ENCODE measurements around the gene WDPCP. TPM values are rescaled to one million over a fixed set of nuclear protein-coding genes. Genes with fewer than 3 reads are reported as not detected.
"Not testable (repeated sequence)": the region's sequence is repeated elsewhere in the genome, so short reads cannot be mapped to it uniquely, and the experiment has no call there.

Gene WDPCP
- total RNA-seq, 1 donor from 2014 or later, result 12.4 TPM

DNA sequence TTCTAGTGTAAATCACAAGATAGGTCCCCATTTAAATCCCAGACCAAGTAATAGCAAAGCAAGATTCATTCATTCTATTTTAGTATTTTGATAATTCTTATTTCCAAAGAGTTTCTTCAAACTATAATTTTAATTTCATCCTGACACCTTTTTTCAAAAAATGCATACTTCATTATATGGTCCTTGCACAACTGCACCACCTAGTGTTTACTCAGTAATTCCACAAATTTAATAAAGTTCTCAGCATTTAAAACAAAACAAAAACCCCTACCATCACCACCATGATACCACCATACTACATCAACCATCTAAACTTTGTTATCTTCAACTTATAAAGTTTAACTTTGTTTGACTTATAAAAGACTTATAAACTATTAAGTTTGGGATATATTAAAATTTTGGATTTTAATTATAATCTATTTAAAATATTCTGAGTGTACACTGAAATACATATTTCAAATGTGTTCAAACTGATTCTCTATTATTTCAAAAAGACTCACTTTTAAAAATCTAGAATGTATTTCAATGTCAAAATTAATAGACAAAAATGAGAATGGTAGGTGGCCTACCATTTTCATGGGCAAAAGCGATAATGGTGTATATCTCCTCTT is 44.2 kb downstream of the WDPCP start:
- DNase-seq (ENCODE audit: low read depth), result peak; percentile 32

DNA sequence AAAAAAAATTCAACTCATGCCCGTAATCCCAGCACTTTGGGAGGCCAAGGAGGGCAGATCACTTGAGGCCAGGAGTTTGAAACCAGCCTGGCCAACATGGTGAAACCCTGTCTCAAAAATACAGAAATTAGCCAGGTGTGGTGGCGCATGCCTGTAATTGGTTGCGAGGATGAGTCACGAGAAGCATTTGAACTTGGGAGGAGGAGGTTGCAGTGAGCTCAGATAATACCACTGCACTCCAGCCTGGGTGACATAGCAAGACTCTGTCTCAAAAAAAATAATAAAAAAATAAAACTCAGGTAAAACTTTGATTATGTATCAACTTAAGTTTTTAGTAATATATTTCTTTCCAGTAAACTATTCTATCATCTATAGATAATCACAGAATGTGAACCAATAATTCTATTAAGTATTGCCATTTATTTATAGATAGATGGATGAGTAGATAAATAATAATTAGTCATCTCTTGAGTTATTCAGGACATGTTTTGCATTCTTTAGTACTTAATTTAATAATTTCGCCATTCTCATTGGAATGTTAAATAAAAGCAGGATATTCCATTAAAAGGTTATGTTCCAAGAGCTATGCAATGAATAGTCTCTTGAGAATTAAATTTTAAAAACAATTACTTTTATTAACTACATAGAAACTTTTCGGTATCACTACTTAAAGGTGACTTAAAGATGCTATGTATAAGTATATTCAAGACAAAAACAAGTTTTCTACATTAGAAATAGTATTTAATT is 48.7 kb downstream of the WDPCP start:
- DNase-seq (ENCODE audit: low read depth), result no peak

DNA sequence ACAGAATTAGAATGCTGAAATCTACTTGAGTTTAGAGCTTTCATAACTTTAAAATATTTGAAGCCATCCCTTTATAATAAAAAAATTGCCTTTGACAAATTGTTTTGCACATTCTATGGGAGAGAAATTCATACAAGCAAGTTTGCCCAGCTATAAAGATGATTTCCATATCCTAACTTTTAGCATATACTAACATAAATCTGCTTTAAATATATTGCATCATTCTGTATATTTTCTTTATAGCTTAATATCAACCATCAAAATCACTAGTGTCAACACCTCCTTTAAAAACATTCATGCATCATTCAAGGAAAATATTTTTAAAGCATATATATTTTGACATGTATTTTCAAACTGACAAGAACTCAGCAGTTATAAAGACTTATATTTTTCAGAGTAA is 49.9 kb downstream of the WDPCP start:
- no peak for DNase-seq (ENCODE audit: low read depth)

DNA sequence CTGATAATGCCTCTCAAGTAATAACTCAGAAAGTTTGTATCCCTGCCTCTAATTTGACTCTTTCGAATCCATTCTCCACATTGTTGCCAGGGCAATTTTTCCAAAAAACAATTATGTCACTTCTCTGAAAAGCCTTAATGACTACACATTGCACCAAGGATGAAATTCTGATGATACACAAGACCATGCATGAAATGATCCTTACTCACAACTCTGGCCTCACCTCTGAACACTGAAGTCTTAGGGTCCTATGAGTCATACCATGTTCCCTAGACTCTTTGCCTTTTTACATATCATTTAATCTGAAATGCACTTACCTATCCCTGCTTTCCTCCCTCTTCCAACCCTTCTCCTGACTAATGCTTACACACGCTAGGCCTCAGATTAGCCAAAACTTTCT is 51.0 kb downstream of the WDPCP start:
- DNase-seq (ENCODE audit: low read depth), result peak; percentile 75

DNA sequence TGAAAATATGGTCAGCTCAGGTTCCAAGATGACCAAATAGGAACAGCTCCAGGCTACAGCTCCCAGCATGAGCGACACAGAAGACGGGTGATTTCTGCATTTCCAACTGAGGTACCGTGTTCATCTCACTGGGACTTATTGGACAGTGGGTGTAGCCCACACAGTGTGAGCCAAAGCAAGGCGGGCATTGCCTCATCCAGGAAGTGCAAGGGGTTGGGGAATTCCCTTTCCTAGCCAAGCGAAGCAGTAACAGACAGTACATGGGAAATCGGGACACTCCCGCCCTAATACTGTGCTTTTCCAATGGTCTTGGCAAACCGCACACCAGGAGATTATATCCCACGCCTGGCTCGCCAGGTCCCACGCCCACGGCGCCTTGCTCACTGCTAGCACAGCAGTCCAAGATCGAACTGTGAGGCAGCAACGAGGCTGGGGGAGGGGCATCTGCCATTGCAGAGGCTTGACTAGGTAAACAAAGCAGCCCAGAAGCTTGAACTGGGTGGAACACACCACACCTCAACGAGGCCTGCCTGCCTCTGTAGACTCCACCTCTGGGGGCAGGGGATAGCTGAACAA is 57.5 kb downstream of the WDPCP start:
- no peak for DNase-seq (ENCODE audit: low read depth)

DNA sequence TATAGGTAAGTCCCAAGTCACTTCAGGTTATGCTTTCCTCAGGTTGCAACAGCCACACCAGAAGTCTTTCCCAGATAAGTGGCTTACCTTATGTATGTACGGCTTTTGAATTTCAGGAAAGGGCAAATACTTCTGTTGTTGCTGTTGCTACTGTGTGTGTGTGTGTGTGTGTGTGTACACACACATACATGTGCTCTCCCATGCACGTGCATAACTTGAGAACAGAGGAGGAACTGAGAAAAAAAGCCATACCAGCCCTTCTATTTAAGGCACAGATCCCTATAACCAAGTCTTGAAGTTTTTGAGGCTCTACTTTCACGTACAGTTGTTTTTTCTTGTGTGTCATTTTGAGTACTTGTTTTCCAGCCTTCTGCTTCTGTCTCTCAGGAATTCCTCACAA is 62.4 kb downstream of the WDPCP start:
- no peak for DNase-seq (ENCODE audit: low read depth)

DNA sequence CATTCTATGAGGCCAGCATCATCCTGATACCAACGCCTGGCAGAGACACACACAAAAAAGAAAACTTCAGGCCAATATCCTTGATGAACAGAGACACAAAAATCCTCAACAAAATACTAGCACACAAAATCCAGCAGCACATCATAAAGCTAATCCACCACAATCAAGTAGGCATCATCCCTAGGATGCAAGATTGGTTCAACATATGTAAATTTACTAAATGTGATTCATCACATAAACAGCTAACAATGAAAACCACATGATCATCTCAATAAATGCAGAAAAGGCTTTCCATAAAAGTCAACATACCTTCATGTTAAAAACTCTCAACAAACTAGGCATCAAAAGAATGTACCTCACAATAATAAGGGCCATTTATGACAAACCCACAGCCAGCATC is 65.3 kb downstream of the WDPCP start:
- peak; percentile 6 for DNase-seq (ENCODE audit: low read depth)

DNA sequence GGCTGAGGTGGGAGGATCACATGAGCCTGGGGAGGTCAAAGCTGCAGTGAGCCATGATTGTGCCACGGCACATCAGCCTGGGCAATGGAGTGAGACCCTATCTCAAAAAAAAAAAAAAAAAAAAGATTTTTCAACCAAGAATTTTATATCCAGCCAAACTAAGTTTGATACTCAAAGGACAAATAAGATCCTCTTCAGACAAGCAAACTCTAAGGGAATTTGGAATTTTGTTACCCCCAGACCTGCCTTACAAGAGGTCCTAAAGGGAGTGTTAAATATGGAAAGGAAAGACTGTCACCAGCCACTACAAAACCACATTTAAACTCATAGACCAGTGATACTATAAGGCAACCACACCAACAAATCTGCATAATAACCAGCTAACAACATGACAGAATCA is 67.5 kb downstream of the WDPCP start:
- DNase-seq (ENCODE audit: low read depth), result no peak

DNA sequence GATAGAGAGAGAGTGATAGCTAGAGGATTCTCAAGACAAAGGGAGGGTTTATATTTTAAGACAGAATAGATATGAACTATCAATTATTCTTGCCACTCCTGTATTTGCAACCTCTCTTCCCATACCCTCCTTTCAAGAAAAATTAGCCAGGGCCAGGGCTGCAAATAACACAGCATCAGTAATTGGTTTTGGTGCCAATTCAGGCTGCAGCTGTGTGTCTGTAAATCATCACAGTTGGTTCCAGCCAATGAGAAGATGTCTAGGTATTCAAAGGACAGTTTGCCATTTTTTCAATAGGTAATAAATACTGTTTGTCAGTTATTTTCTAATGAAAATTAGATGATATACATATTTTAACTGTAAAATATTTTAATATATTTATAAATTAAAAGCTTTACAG is 73.5 kb downstream of the WDPCP start:
- no peak for DNase-seq (ENCODE audit: low read depth)

DNA sequence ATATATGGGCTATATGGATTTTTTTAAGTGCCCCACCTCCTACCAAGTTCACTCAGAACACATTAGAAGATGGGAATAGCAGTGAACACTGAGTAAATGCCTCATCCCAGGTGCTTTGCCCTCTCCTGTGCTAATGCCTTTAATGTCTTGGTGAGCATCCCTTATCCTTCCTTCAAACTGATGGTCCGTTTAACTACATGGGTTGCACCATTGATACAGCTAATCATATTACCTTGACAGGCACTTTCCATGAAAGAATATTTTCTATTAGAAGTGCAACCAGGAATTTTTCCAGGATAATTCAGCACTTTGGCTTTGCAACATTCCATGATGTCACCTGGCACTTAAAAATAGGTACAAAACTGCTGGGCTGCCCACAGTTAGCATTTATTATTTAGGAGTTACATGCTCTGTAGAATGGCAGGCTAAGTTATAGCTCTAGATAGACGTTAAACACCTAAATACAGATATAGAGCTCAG is 74.0 kb downstream of the WDPCP start:
- no peak for DNase-seq (ENCODE audit: low read depth)

DNA sequence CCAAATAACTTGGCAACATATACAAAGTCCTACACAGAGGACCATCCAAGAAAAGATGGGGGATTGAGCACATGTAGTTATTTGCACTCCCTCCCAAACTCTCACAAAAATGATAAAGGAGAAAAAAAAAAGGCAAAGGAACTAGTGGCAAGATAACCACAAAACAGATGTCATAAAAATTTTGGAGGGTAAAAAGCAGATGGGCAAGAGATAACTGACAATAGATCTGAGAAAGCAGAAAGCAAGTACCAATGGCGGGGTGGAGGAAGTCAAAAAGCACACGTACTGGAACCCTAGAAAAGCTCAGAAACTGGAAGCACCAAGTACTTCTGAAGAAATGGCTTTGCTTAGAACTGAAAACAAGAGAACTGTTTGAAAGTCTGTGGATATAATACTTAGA is 82.0 kb downstream of the WDPCP start:
- DNase-seq (ENCODE audit: low read depth), result no peak

DNA sequence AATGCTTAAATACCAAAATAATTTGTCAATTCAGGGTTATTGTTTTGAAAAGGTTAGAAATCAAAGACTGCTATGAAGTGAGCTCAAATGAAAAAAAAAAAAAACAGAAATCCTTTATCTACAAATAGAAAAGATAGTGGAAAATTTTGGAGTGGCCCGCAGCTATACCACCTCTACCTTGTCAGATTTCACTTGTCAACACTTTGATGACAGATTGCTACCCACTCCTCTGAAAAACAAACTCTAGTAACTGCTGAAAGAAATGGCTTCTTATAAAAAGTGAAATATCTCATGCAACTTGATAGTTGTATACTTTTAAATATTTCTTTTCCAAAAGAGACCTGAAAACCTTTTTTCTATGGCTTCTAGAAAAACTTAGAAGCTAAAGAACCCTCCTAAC is 84.5 kb downstream of the WDPCP start:
- DNase-seq (ENCODE audit: low read depth), result no peak

DNA sequence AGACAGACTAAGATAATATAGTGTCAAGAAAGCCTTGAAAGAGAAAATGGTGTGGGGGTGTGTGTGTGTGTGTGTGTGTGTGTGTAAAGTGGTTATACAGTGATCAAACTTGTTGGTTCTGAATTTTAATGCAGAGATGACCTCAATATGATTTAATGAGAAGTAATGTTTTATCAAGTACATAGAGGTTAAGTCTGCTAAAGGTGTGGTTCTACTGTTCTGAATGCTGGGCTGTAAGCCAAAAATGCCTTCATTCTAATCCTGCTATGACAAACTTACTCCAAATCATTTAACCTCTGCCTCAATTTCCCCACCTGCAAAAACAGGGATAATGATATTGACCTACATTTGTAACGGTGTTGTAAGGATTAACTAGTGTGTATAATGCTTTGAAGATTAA is 87.9 kb downstream of the WDPCP start:
- DNase-seq (ENCODE audit: low read depth), result peak; percentile 6

DNA sequence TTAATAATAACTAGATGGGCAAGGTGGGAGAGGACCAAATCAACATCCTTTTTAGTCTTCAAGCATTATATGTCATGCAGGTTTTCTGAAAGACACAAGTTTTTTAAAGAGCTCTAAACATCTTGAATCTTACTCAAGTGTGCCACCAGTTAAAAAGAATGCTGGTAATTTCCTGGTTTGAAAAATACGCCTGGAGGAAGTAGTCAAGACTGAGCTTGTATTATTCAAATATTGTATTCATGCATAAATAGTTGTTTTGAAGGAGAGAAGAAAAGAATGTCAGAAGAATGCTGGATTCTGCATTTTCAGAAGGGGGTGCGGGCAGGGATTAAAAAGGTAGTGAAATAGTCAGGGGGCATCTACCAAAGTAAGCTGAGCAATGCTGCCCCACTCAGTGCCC is 90.7 kb downstream of the WDPCP start:
- DNase-seq (ENCODE audit: low read depth), result peak; percentile 7

DNA sequence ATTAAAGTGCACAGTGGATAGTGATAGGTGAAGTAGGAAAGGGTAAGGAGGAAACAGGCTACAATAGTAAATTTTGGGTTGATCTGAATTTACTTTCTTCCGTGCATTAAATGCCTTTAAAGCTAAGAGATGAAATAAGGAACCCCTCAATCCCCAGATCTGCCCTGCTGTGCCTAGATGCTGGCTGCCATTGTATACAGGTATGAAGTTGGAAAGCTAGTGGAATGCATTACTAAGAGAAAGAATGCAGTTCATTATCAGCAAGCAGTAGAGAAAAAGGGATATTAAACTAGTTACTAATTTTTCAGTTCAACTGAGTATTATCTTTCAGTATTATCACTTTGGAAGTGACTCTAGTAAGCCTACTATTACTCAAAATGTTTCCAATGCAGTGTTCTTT is 93.3 kb downstream of the WDPCP start:
- no peak for DNase-seq (ENCODE audit: low read depth)

DNA sequence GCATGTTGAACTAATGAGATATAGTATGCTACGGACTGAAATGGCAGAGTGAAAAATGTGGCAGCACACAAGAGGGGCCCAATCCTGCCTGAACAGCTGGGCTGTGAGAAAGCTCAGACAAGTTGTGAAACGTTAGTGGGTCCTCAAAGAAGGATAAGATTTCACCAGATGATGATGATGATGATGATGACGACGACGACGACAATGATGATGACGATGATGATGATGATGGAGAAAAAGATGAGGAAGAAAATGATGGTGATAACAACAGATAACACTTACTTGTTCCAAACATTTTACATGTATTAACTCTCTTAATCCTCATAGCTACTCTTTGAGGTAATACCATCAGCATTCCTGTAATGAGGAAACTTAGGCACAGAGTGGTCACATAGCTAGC is 94.2 kb downstream of the WDPCP start:
- no peak for DNase-seq (ENCODE audit: low read depth)

DNA sequence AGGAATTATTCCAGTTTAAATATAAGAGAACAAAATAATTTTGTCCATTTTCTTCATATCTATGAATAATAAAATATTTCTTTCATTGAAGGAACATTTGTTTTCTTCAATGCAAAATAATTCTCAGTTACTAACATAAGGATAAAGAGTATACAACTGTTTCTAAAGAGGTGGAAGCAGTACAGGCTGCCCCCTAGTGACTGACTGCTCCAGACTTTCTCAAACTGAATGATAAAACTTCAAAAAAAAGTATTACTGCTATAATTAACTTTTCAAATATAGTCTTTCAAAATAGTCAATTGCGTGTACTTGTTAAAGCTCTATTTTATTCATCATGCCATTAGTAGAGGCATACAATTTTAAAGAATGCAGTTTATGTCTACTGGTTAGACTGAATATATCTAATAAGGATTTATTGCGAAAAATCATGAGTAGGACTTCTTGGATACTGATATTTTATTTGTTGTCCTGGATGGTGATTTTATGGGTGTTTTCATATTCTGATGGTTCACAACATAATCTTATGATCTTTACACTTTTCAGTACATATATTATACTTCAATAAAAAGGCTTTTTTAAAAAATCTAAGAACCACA is 100.1 kb downstream of the WDPCP start:
- DNase-seq (ENCODE audit: low read depth), result peak; percentile 36

DNA sequence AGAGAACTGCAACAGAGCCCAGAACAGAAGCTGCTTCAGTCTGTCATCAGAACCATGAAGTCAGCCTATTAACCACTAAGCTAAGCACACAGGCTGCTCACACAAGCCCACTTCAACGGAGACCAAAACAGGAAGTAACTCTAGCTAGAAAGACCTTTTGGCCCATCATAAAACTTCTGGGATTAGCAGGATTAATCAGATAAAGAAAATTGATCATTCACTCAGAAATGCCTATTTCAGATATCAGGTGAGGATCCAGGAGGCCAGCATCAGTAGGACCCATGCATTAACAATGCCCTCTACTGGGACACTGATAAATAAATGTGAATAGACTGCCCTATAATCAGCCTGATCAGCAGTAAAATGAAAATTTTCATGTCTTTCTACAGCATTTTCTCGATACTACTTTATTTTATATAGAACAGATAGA is 101.4 kb downstream of the WDPCP start:
- no peak for DNase-seq (ENCODE audit: low read depth)

DNA sequence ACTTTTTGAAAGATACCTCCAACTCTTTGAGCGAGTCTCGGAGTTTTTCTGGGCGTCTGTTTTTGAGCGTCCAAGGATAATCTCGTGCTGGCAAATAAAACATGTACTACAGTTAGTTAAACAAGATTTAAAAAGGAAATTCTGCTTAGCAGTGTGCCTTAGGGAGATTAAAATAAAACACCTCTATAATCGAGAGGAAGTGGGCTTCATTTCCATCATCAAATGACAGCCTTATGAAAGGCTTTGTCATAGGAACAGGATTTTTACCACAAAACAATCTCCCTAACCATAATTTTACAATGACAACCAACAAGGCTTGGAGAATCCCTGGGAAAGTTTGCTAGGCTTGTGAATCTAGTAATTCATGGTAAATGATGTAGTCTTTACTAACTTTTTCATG is 103.4 kb downstream of the WDPCP start:
- DNase-seq (ENCODE audit: low read depth), result no peak

DNA sequence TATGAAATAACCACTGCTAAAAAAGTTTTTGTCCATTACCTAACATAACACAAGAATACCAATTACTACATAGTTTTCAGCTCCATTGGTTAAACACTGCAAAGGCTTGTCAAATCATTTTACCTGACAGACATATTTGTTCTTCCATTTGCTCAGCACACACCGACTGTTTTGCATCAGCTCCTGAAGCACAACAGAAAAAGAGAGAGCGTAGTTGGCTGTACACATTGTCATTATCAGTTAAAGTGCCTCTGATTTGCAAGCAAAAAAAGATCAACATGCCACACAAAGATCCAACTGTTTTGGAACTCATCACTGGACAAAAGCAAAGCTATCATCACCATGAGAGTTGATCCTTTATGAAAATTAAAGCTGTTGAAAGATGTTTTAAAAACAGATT is 103.8 kb downstream of the WDPCP start:
- DNase-seq (ENCODE audit: low read depth), result no peak

DNA sequence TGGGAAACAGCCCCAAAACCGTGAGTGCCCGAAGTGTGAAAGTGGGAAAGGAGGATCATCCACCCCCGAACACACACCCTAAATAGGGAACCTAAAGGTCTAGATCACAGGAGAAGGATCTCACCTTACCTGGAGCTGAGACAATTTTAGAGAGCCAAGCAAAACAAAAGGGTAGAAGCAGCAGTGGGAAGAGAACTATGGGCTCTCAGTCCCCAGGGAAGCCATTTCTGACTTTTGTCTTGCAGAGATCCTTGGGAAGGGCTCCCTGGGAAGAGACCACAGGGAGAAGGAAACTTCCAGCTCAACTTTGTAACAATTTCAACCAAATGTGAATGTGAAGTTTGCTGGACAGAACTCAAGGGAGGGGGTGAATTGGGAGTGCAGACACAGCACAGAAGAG is 110.6 kb downstream of the WDPCP start:
- no peak for DNase-seq (ENCODE audit: low read depth)

DNA sequence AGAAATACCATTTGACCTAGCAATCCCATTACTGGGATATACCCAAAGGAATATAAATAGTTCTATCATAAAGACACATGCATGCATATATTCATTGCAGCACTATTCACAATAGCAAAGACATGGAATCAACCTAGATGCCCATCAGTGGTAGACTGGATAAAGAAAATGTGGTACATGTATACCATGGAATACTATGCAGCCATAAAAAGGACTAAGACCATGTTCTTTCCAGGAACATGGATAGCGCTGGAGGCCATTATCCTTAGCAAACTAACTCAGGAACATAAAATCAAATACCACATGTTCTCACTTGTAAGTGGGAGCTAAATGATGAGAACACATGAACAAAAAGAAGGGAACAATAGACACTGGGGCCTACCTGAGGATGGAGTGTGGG is 119.0 kb downstream of the WDPCP start:
- not testable (repeated sequence) for DNase-seq (ENCODE audit: low read depth)

DNA sequence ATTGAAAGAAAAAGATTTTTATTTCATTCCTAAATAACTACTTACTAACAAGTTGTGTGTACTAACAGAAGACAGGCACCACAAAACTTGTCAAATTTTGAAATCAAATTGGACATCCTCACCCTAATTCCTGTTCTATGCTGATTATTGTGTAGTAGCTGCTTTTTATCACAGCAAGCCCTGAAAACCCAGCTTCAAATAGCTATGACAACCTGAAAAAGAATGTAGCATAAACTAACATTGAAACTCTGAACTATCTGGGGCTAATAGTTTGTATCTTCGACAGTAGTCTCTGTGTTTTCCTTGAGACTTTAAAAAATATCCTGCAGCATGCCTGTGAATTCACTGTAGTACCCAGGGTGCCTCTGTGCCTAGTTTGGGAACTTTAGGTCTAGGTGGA is 122.6 kb downstream of the WDPCP start:
- peak; percentile 3 for DNase-seq (ENCODE audit: low read depth)

All from renal cortical epithelial cell (primary cell).